ENCODE measurements around the gene SLX4IP.

SLX4IP gene

DNA sequence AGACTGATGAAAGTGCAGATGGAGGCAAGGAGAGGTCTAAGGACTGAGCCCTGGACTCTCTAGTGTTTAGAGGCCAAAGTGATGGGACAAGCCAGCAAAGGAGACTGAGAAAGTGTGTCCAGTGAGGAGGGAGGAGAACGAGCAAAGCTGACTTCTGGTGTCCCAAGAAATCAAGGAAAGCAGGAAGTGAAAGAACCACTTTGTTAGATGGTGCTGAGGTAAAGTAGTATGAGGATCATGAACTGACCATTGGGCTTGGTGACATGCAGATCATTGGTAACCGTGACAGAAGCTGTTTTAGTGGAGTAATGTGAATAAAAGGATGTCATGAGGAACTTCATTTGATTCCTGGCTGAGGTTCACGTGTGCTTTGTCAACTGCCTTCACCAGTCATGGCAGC lies 108.4 kb downstream of the SLX4IP start:
- TF ChIP-seq, protein P1, sequence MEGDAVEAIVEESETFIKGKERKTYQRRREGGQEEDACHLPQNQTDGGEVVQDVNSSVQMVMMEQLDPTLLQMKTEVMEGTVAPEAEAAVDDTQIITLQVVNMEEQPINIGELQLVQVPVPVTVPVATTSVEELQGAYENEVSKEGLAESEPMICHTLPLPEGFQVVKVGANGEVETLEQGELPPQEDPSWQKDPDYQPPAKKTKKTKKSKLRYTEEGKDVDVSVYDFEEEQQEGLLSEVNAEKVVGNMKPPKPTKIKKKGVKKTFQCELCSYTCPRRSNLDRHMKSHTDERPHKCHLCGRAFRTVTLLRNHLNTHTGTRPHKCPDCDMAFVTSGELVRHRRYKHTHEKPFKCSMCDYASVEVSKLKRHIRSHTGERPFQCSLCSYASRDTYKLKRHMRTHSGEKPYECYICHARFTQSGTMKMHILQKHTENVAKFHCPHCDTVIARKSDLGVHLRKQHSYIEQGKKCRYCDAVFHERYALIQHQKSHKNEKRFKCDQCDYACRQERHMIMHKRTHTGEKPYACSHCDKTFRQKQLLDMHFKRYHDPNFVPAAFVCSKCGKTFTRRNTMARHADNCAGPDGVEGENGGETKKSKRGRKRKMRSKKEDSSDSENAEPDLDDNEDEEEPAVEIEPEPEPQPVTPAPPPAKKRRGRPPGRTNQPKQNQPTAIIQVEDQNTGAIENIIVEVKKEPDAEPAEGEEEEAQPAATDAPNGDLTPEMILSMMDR (IDR thresholded peaks at IDR 0.05; ENCODE audit: low read depth, low read length, missing control alignments), result no peak
- Histone ChIP-seq H3K27me3 (replicated peaks) (no peaks in the 10 kb centered on the region), H3K4me3 (ENCODE audit: low read depth, low read length) (no peak overlapping the region), H3K36me3 (replicated peaks) (no peaks in the 10 kb centered on the region), H3K27ac (no peak overlapping the region)
- DNase-seq, result no peak
- in situ Hi-C loops (cut with HindIII; ENCODE audit: low pct_ligation_motif_present, low sequenced_read_pairs), result no loop called here

DNA sequence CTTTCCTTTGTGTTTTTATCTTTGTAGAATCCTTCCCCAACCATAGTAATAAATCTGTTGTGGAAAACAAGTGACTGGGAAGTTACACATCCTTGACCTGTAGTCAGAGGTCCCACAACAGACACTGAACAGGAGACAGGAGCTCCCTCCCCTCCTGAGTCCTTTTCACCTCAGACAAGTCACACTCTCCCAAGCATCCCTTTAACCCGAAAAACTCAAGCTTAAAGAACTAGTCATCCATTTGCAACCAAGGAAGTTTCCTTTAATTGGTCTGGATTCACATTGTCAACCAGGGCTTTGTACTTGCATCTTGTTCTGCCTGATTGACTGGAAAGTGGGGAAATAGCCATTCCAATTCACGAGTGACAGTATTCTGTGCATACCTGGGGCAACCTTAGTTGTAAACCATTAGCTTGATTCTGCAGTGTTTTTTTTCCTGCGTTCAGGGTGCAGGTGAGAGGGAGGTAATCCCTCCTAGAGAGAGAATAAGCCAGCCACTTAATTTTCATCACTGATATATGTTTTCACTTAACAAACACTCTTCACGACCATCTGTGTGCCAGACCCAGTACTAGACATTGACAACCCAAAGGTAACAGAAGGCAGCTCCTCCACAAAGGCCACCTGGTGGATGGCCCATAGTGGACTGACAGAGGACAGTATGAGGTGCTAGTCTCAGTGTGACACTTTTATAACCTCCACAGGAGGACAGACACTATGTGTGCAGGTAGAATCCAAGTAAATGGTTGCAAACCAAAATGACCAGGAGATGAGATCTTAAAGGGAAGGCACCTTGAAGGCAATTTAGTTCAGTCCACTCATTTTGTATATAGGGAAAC lies 112.4 kb downstream of the SLX4IP start:
- DNase-seq, result no peak
- no peaks in the 10 kb centered on the region for H3K36me3 ChIP-seq (replicated peaks)
- H3K27ac ChIP-seq, result no peak overlapping the region
- no peaks in the 10 kb centered on the region for H3K27me3 ChIP-seq (replicated peaks)
- TF ChIP-seq, protein P1 (IDR thresholded peaks at IDR 0.05; ENCODE audit: low read depth, low read length, missing control alignments), result no peak
- no peak overlapping the region for H3K4me3 ChIP-seq (ENCODE audit: low read depth, low read length)
- in situ Hi-C loops (cut with HindIII; ENCODE audit: low pct_ligation_motif_present, low sequenced_read_pairs), result no loop called here

DNA sequence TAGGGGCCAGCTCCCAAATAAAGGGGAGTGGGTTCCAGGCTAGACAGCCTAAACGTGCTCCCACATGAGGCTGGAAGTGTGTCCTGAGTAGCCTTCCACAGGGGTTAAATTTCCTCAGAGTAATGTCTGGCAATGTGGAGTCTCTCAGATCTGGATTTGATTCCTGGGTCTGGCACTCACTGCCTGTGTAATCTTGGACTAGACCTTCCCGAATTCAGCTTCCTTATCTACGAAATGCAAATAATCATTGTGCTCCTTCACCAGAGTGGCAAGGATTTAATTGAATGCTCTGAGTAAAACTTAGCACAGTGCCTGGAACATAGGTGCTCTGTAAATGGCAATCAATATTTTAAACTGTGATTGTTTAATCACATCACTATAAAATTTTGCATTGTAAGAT lies 114.4 kb downstream of the SLX4IP start:
- Histone ChIP-seq H3K36me3 (replicated peaks) (no peaks in the 10 kb centered on the region), H3K27me3 (replicated peaks) (no peaks in the 10 kb centered on the region), H3K4me3 (ENCODE audit: low read depth, low read length) (no peak overlapping the region), H3K27ac (no peak overlapping the region)
- TF ChIP-seq, protein P1 (IDR thresholded peaks at IDR 0.05; ENCODE audit: low read depth, low read length, missing control alignments), result no peak
- in situ Hi-C loops (cut with HindIII; ENCODE audit: low pct_ligation_motif_present, low sequenced_read_pairs), result no loop called here
- no peak for DNase-seq

DNA sequence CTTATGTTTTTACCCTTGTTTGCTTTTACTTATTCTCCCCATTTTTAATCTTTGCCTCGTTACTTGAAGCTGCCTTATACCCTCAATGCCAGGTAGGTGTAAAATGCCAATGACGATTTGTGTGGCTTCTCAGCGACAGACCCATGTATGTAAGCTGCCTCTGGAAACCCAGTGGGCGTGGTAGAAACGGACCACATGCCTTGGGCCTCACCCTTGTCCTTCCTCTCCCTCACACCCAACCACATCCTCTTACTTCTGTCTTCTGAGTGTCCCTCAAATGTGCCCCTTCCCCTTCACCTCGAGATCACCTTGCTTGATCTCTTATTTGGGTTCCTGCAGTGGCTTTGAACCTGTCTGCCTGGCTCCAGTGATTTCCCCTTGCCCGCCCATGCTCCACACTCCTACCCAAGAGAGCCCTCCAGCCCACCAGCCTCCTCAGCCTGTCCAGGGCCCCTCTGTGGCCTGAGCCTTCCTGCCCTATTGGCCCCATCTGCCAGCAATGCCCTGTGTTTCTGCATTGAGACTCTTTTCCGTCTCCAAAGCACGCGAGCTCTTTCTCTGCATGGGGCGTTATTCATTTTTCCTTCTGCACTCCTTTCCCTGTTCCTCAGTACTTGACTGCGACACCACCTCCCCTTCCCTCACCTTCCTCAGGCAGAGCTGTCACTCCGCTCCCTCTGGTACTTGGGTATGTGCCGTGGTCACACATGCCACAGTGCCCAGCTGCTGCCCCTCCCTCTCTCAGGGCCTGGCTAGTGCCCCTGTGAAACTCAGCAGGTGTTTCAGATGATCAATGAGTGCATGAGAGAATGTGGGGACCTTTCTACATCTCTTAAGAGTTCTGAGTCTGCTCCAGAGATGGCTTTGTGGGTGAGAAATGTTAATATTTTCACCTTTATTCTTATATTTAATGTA lies 115.4 kb downstream of the SLX4IP start:
- in situ Hi-C loops (cut with HindIII; ENCODE audit: low pct_ligation_motif_present, low sequenced_read_pairs), result no loop called here
- no peak overlapping the region for H3K4me3 ChIP-seq (ENCODE audit: low read depth, low read length)
- TF ChIP-seq, protein P1 (IDR thresholded peaks at IDR 0.05; ENCODE audit: low read depth, low read length, missing control alignments), result no peak
- no peaks in the 10 kb centered on the region for H3K27me3 ChIP-seq (replicated peaks)
- no peak for DNase-seq
- H3K36me3 ChIP-seq (replicated peaks), result no peaks in the 10 kb centered on the region
- no peak overlapping the region for H3K27ac ChIP-seq

DNA sequence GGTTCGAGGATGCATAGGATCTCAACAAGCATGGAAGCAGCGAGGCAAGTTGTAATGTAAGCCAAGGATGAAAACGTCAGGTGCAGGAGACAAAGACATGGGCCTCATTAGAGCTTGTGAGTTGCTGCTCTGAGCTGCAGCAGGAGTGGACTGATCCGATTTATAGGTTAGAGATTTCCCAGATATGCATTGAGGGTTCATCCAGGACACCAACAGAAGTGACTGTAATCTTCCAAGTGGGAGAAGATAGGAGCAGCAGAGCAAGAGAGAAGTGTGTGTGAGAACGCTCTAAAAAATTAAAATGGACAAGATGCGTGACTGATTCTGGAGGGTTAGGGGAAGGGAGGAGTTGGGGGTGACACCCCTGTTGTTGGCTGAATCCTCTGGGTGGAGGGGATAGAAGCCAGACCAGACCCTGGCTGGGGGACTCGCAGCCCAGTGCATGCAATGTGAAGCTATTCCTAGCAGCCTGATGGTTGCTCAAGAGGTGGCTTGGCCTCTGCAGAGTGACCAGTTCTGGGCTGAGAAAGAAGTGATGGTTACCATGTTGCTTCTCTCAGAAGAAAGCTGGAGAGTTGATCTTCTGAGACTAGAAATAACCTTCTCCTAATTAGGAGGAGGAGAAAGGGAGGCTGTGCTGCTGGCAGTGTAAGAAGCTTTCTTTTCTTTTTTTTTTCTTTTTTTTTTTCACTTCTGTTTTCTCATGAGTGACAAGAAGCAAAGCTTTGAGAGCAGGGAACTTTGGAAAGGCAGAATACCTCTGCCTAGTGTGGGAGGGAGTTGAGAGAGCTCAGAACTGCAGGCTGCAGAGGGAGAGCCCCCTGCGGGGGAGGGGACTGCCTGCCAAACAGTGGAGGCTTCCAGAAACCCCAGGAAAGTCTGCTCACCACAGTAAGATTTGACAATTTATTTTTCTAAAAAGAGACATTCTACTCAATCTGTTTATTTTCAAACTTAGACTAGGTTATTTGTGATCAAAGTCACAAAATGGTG lies 116.9 kb downstream of the SLX4IP start:
- no peak for DNase-seq

More for the DNA sequence above, 116.9 kb downstream of the SLX4IP start:
- H3K36me3 ChIP-seq (replicated peaks), result no peaks in the 10 kb centered on the region
- in situ Hi-C loops (cut with HindIII; ENCODE audit: low pct_ligation_motif_present, low sequenced_read_pairs), result no loop called here
- no peak overlapping the region for H3K4me3 ChIP-seq (ENCODE audit: low read depth, low read length)
- no peaks in the 10 kb centered on the region for H3K27me3 ChIP-seq (replicated peaks)
- TF ChIP-seq, protein P1 (IDR thresholded peaks at IDR 0.05; ENCODE audit: low read depth, low read length, missing control alignments), result no peak
- H3K27ac ChIP-seq, result no peak overlapping the region
